ENCODE measurements around the gene SLC5A12.
A peak's percentile ranks its signal among the peaks of the same experiment; 100 is the strongest.

The SLC5A12 gene

DNA sequence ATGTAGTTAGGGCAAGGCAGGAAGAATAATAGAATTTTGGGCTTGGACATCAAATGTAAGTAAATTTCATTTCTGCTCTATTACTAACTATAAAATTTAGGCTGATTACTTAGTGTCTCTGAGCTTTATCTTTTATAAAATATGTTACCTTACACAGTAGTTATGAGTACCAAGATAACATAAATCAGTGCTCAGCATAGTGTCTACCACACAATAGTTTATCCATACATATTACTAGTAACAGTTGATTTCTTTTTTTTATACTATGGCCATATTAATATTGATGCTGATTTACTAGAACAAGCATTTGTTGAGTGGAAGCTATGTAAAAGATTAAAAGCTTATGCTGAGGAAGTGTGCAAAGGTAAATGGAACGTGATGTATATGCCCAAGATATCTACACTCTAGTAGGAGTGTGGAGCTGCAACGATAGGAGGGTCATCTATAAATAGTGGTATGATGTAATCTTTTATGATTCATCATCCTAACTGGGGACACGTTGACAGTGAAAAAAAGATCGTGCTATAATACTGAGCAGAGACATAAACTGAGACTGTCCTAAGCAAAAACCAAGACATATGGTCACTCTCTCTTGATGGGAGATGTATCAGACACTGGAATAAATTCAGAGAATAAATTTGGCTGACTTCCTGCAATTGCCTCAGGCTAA, 8.7 kb upstream of the SLC5A12 start:
- Histone ChIP-seq H3K4me3 (ENCODE audit: low read depth, low read length) (no peak overlapping the region), H3K27ac (no peak overlapping the region), H3K27me3 (replicated peaks) (no peaks in the 10 kb centered on the region), H3K36me3 (replicated peaks) (no peaks in the 10 kb centered on the region)
- DNase-seq: peak; percentile 24
- TF ChIP-seq, protein P1, sequence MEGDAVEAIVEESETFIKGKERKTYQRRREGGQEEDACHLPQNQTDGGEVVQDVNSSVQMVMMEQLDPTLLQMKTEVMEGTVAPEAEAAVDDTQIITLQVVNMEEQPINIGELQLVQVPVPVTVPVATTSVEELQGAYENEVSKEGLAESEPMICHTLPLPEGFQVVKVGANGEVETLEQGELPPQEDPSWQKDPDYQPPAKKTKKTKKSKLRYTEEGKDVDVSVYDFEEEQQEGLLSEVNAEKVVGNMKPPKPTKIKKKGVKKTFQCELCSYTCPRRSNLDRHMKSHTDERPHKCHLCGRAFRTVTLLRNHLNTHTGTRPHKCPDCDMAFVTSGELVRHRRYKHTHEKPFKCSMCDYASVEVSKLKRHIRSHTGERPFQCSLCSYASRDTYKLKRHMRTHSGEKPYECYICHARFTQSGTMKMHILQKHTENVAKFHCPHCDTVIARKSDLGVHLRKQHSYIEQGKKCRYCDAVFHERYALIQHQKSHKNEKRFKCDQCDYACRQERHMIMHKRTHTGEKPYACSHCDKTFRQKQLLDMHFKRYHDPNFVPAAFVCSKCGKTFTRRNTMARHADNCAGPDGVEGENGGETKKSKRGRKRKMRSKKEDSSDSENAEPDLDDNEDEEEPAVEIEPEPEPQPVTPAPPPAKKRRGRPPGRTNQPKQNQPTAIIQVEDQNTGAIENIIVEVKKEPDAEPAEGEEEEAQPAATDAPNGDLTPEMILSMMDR (IDR thresholded peaks at IDR 0.05; ENCODE audit: low read depth, low read length, missing control alignments): no peak
- in situ Hi-C loops (cut with HindIII; ENCODE audit: low pct_ligation_motif_present, low sequenced_read_pairs): no loop called here

DNA sequence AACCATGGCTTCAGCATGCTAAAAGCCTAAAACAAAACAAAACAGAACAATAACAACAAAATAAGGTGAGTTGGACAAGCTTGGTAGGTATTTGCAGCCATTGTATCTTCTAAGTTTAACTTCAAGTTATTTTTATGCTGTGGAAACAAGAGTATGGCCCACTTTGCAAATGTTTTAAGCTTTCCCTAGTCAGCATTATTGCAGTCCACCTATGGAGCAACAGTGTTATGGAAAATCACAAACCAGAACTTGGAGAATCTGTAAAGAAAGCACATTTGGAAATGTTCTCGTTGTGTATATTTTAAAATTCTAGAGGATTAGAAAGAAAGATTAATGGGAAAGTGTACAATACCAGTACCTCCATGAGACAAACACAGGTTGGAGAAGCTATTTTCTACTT, 7.4 kb upstream of the SLC5A12 start:
- H3K36me3 ChIP-seq (replicated peaks): no peaks in the 10 kb centered on the region
- H3K27ac ChIP-seq: no peak overlapping the region
- in situ Hi-C loops (cut with HindIII; ENCODE audit: low pct_ligation_motif_present, low sequenced_read_pairs): no loop called here
- H3K4me3 ChIP-seq (ENCODE audit: low read depth, low read length): no peak overlapping the region
- TF ChIP-seq, protein P1 (IDR thresholded peaks at IDR 0.05; ENCODE audit: low read depth, low read length, missing control alignments): no peak
- no peak for DNase-seq
- H3K27me3 ChIP-seq (replicated peaks): no peaks in the 10 kb centered on the region

DNA sequence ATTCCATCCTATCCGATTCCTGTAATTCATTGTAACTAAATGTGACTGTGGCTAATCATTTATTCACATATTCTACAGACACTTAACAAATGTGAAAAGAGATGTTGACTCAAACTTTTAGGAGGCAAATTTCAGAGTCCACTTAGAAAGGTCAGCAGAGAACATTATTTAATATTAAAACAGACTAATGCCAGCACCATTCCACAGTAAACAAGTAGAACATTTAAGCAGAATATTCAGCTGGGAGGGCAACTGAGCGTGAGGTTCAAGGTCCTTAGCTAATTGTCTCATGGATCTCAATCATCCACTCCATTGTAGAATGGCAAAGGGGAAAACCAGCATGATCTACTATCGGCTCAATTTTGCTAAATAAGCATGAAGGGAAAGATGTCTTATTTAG, 5.1 kb upstream of the SLC5A12 start:
- in situ Hi-C loops (cut with HindIII; ENCODE audit: low pct_ligation_motif_present, low sequenced_read_pairs): no loop called here
- no peak for DNase-seq

DNA sequence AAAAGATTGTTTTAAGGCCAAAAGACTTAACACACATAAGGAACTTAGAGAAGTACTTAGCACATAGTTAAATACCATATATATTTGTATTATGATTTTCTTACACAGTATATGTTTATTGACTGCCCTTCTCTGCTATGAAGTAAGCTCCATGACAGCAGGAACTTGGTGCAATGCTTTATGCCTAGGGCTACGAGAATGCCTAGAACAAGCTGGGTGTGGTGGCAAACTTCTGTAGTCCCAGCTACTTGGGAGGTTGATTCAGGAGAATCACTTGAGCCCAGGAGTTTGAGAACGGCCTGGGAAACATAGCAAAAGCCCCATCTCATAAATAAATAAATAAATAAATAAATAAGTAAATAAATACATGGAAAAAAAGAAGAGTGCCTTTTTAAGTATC, 1.9 kb downstream of the SLC5A12 start:
- no peak for DNase-seq
- in situ Hi-C loops (cut with HindIII; ENCODE audit: low pct_ligation_motif_present, low sequenced_read_pairs): no loop called here
- H3K36me3 ChIP-seq (replicated peaks): no peaks in the 10 kb centered on the region
- H3K27ac ChIP-seq: no peak overlapping the region
- no peak overlapping the region for H3K4me3 ChIP-seq (ENCODE audit: low read depth, low read length)
- TF ChIP-seq, protein P1 (IDR thresholded peaks at IDR 0.05; ENCODE audit: low read depth, low read length, missing control alignments): no peak
- H3K27me3 ChIP-seq (replicated peaks): no peaks in the 10 kb centered on the region

More for the DNA sequence above, 5.1 kb upstream of the SLC5A12 start:
- H3K27me3 ChIP-seq (replicated peaks): no peaks in the 10 kb centered on the region
- no peak overlapping the region for H3K4me3 ChIP-seq (ENCODE audit: low read depth, low read length)
- TF ChIP-seq, protein P1 (IDR thresholded peaks at IDR 0.05; ENCODE audit: low read depth, low read length, missing control alignments): no peak
- no peak overlapping the region for H3K27ac ChIP-seq
- H3K36me3 ChIP-seq (replicated peaks): no peaks in the 10 kb centered on the region

DNA sequence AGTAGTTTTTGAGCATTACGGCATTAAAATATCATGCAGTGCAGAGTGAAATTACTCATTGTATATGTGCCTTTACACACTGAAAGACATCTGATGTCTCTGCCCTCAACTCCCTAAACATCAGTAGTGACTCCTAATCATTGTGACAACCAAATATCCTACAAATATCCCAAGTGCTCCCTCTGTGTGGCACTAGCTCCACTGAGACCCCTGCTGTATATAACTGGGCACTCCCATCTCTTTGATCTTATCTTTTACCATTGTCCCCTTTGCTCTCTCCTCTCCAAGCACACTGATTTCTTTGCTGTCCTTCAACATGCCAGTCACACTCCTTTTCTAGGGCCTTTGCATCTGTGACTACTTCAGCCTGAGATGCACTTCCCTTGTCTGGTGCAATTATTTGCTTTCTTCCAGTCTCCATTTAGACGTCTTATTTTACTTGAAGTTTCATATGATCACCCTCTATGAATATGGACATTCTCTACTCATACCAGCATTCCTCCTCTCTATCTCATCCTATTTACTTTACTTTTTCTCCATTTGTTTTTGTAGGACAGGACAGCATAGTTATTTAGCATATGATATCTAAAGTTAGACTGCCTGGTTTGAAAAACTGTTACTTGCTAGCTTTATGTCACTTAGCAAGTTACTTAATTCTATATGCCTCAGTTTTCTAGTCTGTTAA, 2.4 kb downstream of the SLC5A12 start:
- in situ Hi-C loops (cut with HindIII; ENCODE audit: low pct_ligation_motif_present, low sequenced_read_pairs): no loop called here
- DNase-seq: no peak
- Histone ChIP-seq H3K27ac (no peak overlapping the region), H3K36me3 (replicated peaks) (no peaks in the 10 kb centered on the region), H3K4me3 (ENCODE audit: low read depth, low read length) (no peak overlapping the region), H3K27me3 (replicated peaks) (no peaks in the 10 kb centered on the region)
- TF ChIP-seq, protein P1 (IDR thresholded peaks at IDR 0.05; ENCODE audit: low read depth, low read length, missing control alignments): no peak
